ENCODE measurements around the gene COLQ.

GRCh38 chr3:15523660-15524417, 2.3 kb upstream of the COLQ start:
- TF ChIP-seq CTCF (IDR thresholded peaks at IDR 0.05) (no peak), POLR2A (IDR thresholded peaks at IDR 0.05) (no peak)
